Smooth muscle cell (in vitro differentiated cells): Measurements from ENCODE around the gene FAM168B. TPM values are rescaled to one million over a fixed set of nuclear protein-coding genes. Genes with fewer than 3 reads are reported as not detected.

ENCODE experiments used
- DNase-seq: peaks from one replicate; lab custom pipeline; 2025; ENCODE audit not compliant: unreplicated experiment; lab: John Stamatoyannopoulos, UW
- H2AFZ ChIP-seq: fragments of 200-600 bp; sonication (generic); 2 replicates; pipeline ENCODE4 v1.6.0; 2016; ENCODE audit warnings: antibody characterized with exemption, low read depth, mild to moderate bottlenecking
- H3F3A ChIP-seq: fragments of 200-600 bp; sonication (generic); 2 replicates; pipeline ENCODE4 v1.6.0; 2017; ENCODE audit warnings: antibody characterized with exemption, low read depth
- H3K27ac ChIP-seq: fragments of 200-600 bp; sonication (generic); 2 replicates; pipeline ENCODE4 v1.5.1; 2016; ENCODE audit warnings: low read depth, mild to moderate bottlenecking
- H3K27me3 ChIP-seq: fragments of 200-600 bp; sonication (generic); 2 replicates; pipeline ENCODE4 v1.6.1; 2016; ENCODE audit warnings: low read depth, mild to moderate bottlenecking
- H3K36me3 ChIP-seq: fragments of 200-600 bp; sonication (generic); 2 replicates; pipeline ENCODE4 v1.5.1; 2016; ENCODE audit warnings: low read depth
- H3K4me1 ChIP-seq: fragments of 200-600 bp; sonication (generic); 2 replicates; pipeline ENCODE4 v1.5.1; 2016; ENCODE audit warnings: low read depth
- H3K4me2 ChIP-seq: fragments of 200-600 bp; sonication (generic); 2 replicates; pipeline ENCODE4 v1.6.0; 2016; ENCODE audit warnings: mild to moderate bottlenecking
- H3K4me3 ChIP-seq: fragments of 200-600 bp; sonication (generic); 2 replicates; pipeline ENCODE4 v1.5.1; 2016; ENCODE audit warnings: mild to moderate bottlenecking
- H3K79me2 ChIP-seq: fragments of 200-600 bp; sonication (generic); 2 replicates; pipeline ENCODE4 v1.6.0; 2016; ENCODE audit warnings: low read depth, mild to moderate bottlenecking
- H3K9ac ChIP-seq: fragments of 200-600 bp; sonication (generic); 2 replicates; pipeline ENCODE4 v1.6.0; 2016; ENCODE audit warnings: low read depth
- H3K9me3 ChIP-seq: fragments of 200-600 bp; sonication (generic); replicated peaks from 2 replicates; pipeline ENCODE4 v1.5.1; 2016; ENCODE audit warnings: low read depth
- H4K20me1 ChIP-seq: fragments of 200-600 bp; sonication (generic); 2 replicates; pipeline ENCODE4 v1.6.0; 2016; ENCODE audit warnings: low read depth
- WGBS: methylation state at CpG from one replicate; pipeline ENCODE4 v1.1.7; 2016; ENCODE audit warnings: low lambda C conversion rate; 5-methylcytosine and 5-hydroxymethylcytosine counted together
- polyA plus RNA-seq: library from polyadenylated mRNA; unstranded; fragments of >200 nt; fragmentation: Nextera tagmentation; extraction: Ambion mirVana; gene quantifications from 2 replicates; pipeline ENCODE4 v1.2.1, GENCODE V29; 2016
- total RNA-seq: library from RNA; depleted of rRNA; stranded (reverse); fragments of >200 nt; gene quantifications from 2 replicates; pipeline ENCODE4 v1.2.3, GENCODE V29; 2014
- TF ChIP-seq, protein P1 (sequence below): fragments of 200-600 bp; sonication (generic); IDR thresholded peaks from 2 replicates; pipeline ENCODE4 v1.5.1; 2017; ENCODE audit warnings: borderline replicate concordance, mild to moderate bottlenecking, antibody characterized with exemption; ENCODE audit not compliant: insufficient read depth, poor library complexity, severe bottlenecking

FAM168B gene
- total and polyA plus RNA-seq, 2 experiments from 2014 or later, result 46.6 to 113 TPM

DNA sequence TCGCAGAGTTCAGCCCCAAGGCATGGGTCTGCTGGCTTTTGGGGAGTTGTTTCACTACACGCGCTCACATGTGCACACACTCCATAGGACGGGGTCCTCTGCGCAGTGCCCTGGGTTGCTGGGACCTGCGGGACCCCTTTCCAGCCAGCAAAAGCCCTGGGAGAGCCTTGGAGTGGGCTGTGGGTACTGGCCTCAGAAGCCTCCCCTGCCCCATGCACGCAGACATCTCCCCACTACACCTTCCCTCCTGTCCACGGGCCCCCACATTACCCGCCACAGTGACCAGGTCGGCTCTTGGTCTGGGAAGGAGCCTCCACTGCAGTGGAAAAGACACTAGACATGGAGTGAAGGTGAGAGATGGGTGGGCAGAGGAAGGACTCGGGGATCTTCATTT, 48.5 kb downstream of the FAM168B start:
- Histone ChIP-seq H3K27ac (no peak overlapping the region), H3K4me1 (no peaks in the 10 kb centered on the region), H3K9ac (no peak overlapping the region), H3K4me3 (no peak overlapping the region), H2AFZ (no peak overlapping the region), H3K9me3 (no peaks in the 10 kb centered on the region), H3K27me3 (no peaks in the 10 kb centered on the region), H3K4me2 (no peak overlapping the region), H4K20me1 (peaks cover 32% of the 10 kb centered on the region), H3K36me3 (peaks cover 2% of the 10 kb centered on the region), H3F3A (no peaks in the 10 kb centered on the region), H3K79me2 (no peaks in the 10 kb centered on the region)
- WGBS, result 98% methylated on average over 11 of the region's 11 CpGs
- TF ChIP-seq, protein P1, sequence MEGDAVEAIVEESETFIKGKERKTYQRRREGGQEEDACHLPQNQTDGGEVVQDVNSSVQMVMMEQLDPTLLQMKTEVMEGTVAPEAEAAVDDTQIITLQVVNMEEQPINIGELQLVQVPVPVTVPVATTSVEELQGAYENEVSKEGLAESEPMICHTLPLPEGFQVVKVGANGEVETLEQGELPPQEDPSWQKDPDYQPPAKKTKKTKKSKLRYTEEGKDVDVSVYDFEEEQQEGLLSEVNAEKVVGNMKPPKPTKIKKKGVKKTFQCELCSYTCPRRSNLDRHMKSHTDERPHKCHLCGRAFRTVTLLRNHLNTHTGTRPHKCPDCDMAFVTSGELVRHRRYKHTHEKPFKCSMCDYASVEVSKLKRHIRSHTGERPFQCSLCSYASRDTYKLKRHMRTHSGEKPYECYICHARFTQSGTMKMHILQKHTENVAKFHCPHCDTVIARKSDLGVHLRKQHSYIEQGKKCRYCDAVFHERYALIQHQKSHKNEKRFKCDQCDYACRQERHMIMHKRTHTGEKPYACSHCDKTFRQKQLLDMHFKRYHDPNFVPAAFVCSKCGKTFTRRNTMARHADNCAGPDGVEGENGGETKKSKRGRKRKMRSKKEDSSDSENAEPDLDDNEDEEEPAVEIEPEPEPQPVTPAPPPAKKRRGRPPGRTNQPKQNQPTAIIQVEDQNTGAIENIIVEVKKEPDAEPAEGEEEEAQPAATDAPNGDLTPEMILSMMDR, result no peak
- no peak for DNase-seq

- DNase-seq, result no peak
- no peak overlapping the region for H2AFZ ChIP-seq
- no peak overlapping the region for H3K27ac ChIP-seq
- WGBS, result 96% methylated on average over 14 of the region's 24 CpGs
- H3K36me3 ChIP-seq, result no peaks in the 10 kb centered on the region
- no peak overlapping the region for H3K4me3 ChIP-seq
- H3K79me2 ChIP-seq, result no peaks in the 10 kb centered on the region
- H3K4me1 ChIP-seq, result no peaks in the 10 kb centered on the region
- H3F3A ChIP-seq, result no peaks in the 10 kb centered on the region
- peaks cover 26% of the 10 kb centered on the region for H4K20me1 ChIP-seq
- no peak overlapping the region for H3K4me2 ChIP-seq
- TF ChIP-seq, protein P1, result no peak
- H3K27me3 ChIP-seq, result no peaks in the 10 kb centered on the region
- H3K9ac ChIP-seq, result no peak overlapping the region
- no peaks in the 10 kb centered on the region for H3K9me3 ChIP-seq
Measured at GRCh38 chr2:131044075-131044756, 49.0 kb downstream of the FAM168B start.

- DNase-seq, result no peak
- no peaks in the 10 kb centered on the region for H3F3A ChIP-seq
- H3K4me1 ChIP-seq, result no peaks in the 10 kb centered on the region
- H3K4me3 ChIP-seq, result no peak overlapping the region
- no peak overlapping the region for H3K27ac ChIP-seq
- TF ChIP-seq, protein P1, result no peak
- WGBS, result 96% methylated on average over 18 of the region's 18 CpGs
- H3K9me3 ChIP-seq, result no peaks in the 10 kb centered on the region
- no peak overlapping the region for H3K4me2 ChIP-seq
- H3K9ac ChIP-seq, result no peak overlapping the region
- no peaks in the 10 kb centered on the region for H3K36me3 ChIP-seq
- peaks cover 19% of the 10 kb centered on the region for H4K20me1 ChIP-seq
- H3K27me3 ChIP-seq, result no peaks in the 10 kb centered on the region
- H3K79me2 ChIP-seq, result no peaks in the 10 kb centered on the region
- no peak overlapping the region for H2AFZ ChIP-seq
Measured at GRCh38 chr2:131043199-131044074, 49.8 kb downstream of the FAM168B start.
